Hematopoietic multipotent progenitor cell treated with erythropoietin and hydrocortisone succinate and interleukin-3 and kit ligand, for 4 days (in vitro differentiated cells): ENCODE measurements around the gene USH2A.

Source experiments
- DNase-seq: peaks from one replicate; pipeline ENCODE4 v3.0.0-alpha.2; 2015

The USH2A gene

GRCh38 chr1:216422821-216423520, at the start of gene USH2A:
Gene USH2A (minus strand): TSS chr1:216423448. CDS start chr1:216422336, 1,112 bp downstream.
- no peak for DNase-seq

GRCh38 chr1:216466162-216466801, 43.0 kb upstream of the USH2A start:
- no peak for DNase-seq

GRCh38 chr1:216464489-216464888, 41.2 kb upstream of the USH2A start:
- DNase-seq = no peak

- no peak for DNase-seq
Observed at GRCh38 chr1:216462066-216462775, 39.0 kb upstream of the USH2A start.

- DNase-seq = no peak
Observed at GRCh38 chr1:216461466-216461865, 38.2 kb upstream of the USH2A start.

GRCh38 chr1:216459651-216460207, 36.5 kb upstream of the USH2A start:
- DNase-seq = no peak

GRCh38 chr1:216458812-216459211, 35.6 kb upstream of the USH2A start:
- no peak for DNase-seq

- DNase-seq = no peak
Observed at GRCh38 chr1:216457356-216457755, 34.1 kb upstream of the USH2A start.

GRCh38 chr1:216456682-216457081, 33.4 kb upstream of the USH2A start:
- DNase-seq = no peak

- no peak for DNase-seq
Observed at GRCh38 chr1:216453777-216454176, 30.5 kb upstream of the USH2A start.

- no peak for DNase-seq
Observed at GRCh38 chr1:216450227-216450626, 27.0 kb upstream of the USH2A start.

GRCh38 chr1:216448011-216448510, 24.8 kb upstream of the USH2A start:
- no peak for DNase-seq

- DNase-seq = no peak
Observed at GRCh38 chr1:216437603-216438002, 14.4 kb upstream of the USH2A start.

- no peak for DNase-seq
Observed at GRCh38 chr1:216434232-216434631, 11.0 kb upstream of the USH2A start.

GRCh38 chr1:216433175-216433574, 9.9 kb upstream of the USH2A start:
- no peak for DNase-seq

- no peak for DNase-seq
Observed at GRCh38 chr1:216430744-216431143, 7.5 kb upstream of the USH2A start.

- no peak for DNase-seq
Observed at GRCh38 chr1:216425577-216425976, 2.3 kb upstream of the USH2A start.

- no peak for DNase-seq
Observed at GRCh38 chr1:216420746-216421145, 2.5 kb downstream of the USH2A start.

GRCh38 chr1:216420263-216420662, 3.0 kb downstream of the USH2A start:
- DNase-seq = no peak

- DNase-seq = no peak
Observed at GRCh38 chr1:216416488-216416887, 6.8 kb downstream of the USH2A start.

GRCh38 chr1:216410026-216410425, 13.2 kb downstream of the USH2A start:
- no peak for DNase-seq

- no peak for DNase-seq
Observed at GRCh38 chr1:216390956-216391355, 32.3 kb downstream of the USH2A start.

- no peak for DNase-seq
Observed at GRCh38 chr1:216389774-216390173, 33.5 kb downstream of the USH2A start.

GRCh38 chr1:216388558-216388957, 34.7 kb downstream of the USH2A start:
- no peak for DNase-seq
